ENCODE results near the gene GPSM3.

- TF ChIP-seq CTCF (IDR thresholded peaks at IDR 0.05) (no peak), POLR2AphosphoS5 (IDR thresholded peaks at IDR 0.05; ENCODE audit: insufficient read depth in 1 of 2, low read depth in 1 of 2) (peak in 1 of 2 donors; percentile 100), POLR2A (IDR thresholded peaks at IDR 0.05) (peak; percentile 81 to 98)
These were observed 3.6 kb upstream of the GPSM3 start for GRCh38 chr6:32195902-32196681.

All from vagina (tissue), 2 donors.